AG08395 (cell line): ENCODE data around the gene EFCAB13.

Experiments
- DNase-seq: peaks from one replicate; pipeline ENCODE4 v3.0.0; 2012; ENCODE audit warnings: mixed read lengths, low spot score

EFCAB13 gene

DNA sequence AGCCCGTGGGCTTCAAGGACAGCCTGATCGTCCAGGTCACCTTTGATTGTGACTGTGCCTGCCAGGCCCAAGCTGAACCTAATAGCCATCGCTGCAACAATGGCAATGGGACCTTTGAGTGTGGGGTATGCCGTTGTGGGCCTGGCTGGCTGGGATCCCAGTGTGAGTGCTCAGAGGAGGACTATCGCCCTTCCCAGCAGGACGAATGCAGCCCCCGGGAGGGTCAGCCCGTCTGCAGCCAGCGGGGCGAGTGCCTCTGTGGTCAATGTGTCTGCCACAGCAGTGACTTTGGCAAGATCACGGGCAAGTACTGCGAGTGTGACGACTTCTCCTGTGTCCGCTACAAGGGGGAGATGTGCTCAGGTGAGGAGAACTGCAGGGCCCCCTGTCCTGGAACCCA, 31.5 kb upstream of the EFCAB13 start:
- no peak for DNase-seq

DNA sequence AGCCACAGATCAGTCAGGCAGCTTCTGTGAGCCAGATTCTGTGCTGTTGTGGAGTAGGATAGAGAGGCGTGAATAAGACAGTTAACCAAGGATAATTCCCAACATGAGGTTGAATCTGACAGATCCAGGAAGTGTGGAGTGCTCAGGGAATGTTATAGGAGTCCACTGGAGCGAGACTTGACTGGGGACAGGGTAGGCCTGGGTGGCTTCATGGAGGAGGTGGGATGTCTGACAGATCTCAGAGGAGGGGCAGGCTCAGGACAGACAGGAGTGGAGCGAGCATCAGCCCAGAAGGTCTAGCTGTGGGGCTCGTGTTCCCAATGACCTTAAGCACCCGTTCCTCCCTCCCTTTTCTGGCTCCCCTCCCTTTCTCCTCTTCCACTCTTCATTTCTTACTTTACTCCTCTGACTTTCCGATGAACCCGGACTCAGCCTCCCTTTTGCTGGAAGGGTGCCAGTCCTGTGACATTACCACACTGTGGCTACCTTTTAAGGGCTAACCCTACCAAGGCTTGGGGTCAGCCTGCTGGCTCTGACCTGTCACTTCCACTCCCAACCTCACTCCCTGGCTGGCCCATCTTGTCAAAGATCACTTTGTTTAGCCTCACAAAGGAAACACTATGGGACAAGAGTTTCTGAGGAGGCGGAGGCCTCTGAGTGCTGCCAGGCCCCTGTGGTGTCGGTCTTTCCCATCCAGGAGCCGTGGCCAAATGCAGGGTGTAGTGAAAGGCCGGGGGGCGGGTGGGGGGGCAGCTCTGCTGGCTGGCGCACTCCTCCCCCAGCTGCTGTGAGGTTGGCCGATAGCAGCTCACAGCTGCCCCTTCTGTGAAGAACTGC, 28.5 kb upstream of the EFCAB13 start:
- no peak for DNase-seq

DNA sequence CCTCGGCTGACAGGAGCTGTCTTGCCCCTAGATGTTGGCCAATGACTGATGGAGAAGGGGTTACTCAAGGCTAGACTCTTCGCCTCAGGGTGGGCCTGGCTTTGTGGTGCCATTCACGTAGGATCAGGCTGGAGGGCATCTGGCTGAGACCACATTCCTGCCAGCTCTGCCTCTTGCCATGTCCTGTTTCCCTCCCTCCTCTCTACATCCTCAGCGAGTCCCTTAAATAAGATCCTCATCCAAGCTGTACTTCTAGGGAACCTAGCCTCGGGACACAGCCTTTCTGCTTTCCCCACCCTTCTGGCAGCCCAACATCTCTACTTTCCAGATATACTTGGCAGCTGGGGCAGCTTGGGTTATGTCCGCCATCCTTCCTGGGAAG, 27.9 kb upstream of the EFCAB13 start:
- no peak for DNase-seq

DNA sequence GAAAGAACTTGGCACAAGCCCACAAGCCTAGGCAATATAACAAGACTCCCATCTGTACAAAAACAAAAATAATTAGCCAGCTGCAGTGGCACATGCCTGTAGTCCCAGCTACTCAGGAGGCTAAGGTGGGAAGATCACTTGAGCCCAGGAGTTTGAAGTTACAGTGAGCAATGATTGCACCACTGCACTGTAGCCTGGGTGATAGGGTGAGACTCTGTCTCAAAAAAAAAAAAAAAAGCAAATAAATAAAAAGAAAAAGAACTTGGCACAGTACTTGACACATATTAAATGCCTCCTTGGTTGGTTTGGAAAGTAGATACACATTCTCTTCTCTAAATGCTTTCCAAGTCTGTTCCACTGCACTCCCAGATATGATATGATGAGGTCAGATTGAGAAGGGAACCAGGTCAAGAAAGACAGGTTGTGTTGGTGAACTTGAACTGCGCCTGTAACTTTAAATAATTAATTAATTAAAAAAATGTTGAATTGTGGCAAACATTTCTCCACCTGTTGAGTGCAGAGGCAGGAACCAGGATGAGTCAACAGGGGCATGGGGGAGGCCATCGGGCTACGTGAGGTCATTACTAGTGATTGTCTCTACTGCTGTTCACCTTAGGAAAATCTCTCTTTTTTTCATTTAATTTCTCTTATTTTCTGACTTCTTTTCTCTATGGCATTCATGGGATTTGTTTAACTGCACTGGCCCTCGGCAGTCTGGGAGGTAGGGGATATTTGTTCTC, 25.9 kb upstream of the EFCAB13 start:
- no peak for DNase-seq

DNA sequence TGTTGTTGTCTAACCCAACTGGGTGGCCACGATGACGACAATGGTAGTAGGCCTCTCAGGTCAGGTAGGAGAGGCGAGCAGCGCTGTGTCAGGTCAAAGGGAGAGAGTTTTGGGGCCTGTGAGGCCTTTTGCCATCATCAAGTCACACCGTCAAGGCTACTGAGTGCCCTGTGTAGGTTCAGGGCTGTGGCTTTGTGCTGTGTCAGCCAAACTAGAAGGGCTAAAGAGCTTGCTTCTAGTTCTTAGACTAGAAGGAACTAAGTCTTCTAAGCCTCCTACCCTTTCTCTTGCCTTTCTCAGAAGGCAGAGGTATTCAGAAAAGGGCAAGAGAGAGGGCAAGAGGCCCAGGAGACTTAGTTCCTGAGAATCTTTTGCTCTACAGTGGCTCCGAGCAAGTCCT, 25.0 kb upstream of the EFCAB13 start:
- DNase-seq = no peak

DNA sequence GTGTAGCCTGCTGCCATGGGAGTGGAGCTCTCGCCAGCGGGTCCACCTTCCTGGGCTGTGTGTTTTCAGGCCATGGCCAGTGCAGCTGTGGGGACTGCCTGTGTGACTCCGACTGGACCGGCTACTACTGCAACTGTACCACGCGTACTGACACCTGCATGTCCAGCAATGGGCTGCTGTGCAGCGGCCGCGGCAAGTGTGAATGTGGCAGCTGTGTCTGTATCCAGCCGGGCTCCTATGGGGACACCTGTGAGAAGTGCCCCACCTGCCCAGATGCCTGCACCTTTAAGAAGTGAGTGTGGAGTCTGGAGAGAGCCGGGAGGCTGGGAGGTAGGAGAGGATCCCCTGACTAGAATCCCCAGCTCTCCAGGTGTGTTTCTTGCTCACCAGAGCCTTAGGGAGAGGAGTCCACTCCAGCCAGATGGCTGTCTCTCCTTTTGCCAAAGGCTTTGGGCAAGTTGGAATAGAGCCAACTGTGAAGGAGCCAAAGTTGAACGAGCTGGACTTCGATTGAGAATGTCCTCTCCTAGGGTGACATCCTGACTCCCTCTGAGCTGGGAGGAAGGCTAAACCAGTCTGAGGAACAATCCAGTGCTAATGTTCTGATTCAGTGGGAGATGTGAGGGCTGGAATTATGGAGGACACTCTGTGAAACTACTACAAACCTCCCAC, 24.4 kb upstream of the EFCAB13 start:
- DNase-seq = no peak

DNA sequence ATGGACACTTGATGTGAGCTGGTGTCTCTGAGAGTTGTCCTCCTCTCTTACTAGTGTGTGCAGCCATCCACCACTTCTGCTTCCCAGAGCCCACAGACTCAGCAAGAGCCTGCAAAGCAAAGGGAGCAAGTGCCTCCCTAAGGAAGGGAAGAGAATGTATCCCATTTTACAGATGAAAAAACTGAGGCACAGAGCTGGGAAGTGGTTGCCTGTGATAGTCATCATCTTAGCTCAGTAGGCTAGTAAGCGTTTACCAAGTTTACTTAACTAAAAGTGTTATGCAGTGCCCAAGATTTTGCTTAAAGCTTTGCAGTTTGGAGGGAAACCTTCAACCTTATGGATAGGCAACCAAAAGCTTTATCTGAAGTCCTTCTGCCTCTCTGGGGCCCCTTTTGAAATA, 23.0 kb upstream of the EFCAB13 start:
- no peak for DNase-seq

DNA sequence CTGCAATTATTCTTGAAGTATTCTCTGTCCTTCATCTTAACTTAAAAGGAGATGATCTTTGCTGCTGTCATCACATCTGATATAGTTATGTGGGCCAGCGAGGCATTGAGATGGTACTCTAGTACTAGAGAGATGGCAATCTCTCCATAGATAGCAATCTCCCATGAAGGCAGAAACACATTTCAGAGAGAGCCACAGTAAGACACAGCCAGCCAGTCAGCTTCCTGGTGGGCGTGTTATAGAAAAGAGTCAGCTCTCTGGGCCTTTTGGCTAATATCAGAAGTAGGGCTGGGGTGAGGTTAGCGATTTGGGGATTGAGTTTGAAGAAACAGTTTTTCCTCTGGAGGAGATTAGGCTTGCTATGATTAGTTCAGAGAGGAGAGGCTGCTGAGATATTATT, 22.6 kb upstream of the EFCAB13 start:
- DNase-seq = no peak

DNA sequence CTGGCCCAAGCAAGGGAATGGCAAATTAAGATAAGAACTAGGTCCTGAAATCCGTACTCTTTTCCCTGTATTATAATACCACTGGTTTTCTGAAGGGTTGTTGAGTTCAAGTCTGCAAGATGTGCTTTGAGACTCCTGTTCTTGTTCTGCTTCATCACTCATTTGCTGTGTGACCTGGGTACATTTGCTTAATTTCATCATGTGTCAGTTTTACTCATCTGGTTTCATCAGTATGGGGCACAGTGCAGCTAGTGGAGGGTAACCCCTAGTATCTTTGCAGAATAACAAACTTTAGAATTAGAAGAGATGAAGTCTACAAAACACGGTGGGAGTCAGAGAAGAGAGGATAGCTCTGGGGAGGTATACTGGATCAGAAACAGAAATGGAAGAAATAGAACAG, 21.9 kb upstream of the EFCAB13 start:
- DNase-seq = no peak

DNA sequence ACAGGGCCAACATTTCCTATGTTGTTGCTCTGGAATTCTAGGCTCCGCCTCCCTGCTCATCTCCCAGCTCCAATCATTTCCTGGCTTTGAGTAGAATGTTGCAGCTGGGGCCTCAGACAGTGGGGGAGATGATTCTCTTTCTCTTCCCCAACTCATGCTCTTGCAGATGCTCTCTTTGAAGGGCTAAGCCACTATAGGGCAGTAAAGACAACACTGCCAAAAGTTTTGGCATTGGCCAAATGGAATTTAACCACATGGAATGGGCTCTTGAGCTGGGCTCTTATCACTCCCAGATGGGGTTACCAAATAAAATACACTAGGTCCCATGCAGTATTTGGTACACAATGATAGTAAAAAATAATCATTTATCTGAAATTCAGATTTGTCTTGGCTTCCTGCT, 19.6 kb upstream of the EFCAB13 start:
- peak; percentile 63 for DNase-seq

DNA sequence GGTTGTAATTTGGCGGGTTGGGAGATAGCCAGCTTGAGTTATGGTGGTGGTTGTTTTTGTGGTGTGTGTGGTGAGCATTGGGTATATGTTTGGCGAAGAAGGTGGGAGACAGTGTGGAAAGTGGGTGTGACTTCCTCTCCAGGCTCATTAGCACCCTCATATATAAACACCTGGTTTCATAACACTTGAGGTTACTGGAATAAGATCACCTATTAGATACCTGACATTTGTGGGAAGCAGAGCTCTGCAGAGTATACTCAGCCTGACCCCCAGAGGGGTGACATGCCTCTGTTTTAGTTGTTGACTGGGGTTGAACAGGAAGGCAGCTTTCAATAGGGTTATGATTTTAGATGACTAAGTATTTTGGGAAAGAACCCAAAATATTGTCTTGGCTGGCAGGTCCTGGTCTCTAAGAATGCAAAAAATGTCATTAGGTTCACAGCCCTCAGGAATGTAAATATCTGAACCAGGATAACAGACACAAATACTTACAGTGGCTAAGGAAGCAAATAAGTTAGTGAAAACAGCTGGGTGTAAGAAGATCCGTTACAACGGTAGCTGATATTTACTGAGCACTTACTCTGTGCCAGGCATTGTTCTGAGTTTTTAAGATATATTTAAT, 18.3 kb upstream of the EFCAB13 start:
- peak; percentile 86 for DNase-seq

DNA sequence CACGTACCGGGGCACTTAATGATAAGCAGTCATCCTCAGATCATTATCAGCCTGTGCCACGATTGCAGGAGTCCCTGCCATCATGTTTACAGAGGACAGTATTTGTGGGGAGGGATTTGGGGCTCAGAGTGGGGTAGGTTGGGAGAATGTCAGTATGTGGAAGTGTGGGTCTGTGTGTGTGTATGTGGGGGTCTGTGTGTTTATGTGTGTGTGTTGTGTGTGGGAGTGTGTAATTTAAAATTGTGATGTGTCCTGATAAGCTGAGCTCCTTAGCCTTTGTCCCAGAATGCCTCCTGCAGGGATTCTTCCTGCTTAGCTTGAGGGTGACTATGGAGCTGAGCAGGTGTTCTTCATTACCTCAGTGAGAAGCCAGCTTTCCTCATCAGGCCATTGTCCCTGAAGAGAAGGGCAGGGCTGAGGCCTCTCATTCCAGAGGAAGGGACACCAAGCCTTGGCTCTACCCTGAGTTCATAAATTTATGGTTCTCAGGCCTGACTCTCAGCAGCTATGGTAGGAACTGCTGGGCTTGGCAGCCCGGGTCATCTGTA, 13.5 kb upstream of the EFCAB13 start:
- no peak for DNase-seq

DNA sequence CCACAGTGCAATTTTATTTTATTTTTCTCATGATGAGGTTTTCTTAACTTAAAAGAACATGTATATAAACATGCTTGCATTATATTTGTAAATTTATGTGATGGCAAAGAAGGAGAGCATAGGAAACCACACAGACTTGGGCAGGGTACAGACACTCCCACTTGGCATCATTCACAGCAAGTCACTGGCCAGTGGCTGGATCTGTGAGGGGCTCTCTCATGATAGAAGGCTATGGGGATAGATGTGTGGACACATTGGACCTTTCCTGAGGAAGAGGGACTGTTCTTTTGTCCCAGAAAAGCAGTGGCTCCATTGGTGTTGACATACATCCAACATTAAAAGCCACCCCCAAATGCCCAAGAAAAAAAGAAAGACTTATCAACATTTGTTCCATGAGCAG, 12.3 kb upstream of the EFCAB13 start:
- DNase-seq = no peak

DNA sequence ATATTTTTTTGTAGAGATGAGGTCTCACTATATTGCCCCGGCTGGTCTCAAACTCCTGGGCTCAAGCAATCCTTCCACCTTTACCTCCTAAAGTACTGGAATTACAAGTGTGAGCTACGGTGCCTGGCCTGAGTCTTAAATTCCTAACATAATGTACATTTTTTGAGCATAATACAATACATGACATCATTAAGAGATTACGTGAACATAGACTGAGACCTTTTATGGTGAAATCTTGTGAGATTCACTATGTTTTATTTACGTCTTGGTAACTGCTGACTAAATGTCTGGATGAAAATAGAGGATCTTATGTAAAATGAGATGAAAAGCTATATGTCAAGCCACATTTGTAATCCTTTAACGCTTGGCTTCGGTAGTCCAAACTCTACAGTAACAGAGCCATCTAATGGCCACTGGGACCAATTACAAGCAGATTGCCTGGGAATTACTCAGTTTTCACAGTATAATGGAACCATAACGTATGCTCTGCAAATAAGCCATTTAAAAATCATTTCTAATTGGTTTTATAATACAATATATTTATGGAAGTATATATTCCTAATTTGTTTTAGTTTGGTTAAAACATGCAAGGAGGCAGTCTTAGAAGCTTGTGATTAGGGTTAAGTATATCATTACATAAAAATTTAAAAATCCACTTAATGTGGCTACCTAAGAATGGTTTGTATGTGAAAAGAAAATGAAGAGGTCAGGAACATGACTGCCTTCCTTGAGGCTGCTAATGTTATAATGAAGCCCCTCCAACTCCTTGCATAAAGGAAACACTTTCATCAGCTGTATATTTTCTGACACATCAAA, 8.1 kb upstream of the EFCAB13 start:
- peak; percentile 62 for DNase-seq

DNA sequence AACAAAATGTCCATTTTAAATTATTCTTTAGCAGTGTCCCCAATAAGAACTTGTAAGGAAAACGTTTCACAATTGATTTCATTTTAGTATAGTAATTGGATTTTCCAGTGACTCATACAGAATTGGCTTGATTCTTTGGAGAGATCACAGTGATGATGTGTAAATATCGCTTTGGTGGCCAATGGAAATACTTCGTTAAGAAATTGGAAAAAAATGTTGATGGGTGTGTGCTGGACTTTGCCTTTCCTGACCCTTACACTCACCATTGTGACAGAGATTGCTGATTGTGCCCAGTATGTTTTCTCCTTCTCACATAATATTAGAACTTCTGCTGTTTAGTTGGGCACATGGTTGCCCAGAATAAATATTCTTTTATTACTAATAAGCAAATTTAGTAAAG, 7.4 kb upstream of the EFCAB13 start:
- DNase-seq = peak; percentile 61

DNA sequence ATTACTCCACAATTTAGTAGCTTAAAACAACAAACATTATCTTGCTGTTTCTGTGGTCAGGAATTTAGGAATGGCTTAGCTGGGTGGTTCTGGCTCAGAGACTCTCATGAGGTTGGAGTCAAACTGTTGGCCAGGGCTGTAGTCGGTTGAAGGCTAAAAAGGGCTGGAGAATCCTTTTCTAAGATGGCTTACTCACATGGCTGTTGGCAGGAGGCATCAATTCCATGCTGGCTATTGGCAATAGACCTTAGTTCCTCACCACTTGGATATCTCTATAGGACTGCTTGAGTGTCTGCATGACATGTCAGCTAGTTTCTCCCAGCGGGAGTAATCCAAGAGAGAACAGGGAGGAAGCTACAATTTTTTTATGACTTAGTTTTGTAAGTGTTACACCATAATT, 6.6 kb upstream of the EFCAB13 start:
- peak; percentile 15 for DNase-seq

DNA sequence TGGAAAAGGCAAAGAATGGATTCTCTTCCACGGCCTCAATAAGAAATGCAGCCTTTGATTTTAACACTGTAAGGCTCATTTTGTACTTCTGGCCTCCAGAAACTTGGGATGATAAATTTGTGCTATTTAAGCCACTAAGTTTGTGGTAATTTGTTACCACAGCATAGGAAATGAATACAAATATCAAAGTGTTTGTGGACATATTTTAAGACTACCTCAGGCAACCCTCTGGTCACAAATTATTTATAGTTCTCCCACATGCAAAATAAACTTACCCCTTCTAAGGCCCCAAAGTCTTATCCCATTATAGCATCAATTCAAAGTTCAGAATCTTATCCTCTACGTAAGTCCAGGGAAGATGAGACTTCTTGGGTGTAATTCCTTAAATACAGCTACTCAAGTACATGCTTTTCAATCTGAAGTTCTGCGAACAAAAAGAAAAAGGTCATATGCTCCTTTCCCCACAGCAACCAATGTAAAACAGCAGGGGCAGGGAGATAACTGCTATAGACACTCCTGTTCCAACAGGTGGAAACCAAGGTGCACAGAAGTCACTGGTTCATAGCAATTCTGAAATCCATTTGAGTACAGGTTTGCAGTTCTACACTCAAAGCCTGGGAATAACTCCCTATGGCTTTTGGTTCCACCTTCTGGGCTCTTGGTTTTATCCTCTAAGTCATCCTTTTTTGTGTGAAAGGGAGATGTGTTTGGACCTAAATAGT, 5.4 kb upstream of the EFCAB13 start:
- no peak for DNase-seq

DNA sequence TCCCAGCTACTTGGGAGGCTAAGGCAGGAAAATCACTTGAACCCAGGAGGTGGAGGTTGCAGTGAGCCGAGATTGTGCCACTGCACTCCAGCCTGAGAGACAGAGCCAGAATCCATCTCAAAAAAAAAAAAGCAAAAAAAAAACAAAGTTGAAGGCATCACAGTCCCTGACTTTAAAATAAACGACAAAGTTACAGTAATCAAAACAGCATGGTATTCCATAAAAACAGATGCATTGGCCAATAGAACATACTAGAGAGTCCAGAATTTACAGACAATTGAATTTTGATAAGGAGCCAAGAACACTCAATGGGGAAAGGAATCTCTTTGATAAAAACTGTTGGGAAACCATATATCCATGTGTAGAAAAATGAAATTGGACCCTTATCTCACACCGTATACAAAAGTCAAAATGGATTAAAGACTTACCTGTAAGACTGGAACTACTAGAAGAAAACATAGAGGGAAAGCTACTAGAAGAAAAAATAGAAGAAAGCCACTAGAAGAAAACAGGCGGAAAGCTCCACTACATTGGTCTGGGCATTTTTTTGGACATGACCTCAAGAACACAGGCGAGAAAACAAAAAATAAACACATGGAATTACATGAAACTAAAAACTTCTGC, 2.8 kb upstream of the EFCAB13 start:
- DNase-seq = no peak

DNA sequence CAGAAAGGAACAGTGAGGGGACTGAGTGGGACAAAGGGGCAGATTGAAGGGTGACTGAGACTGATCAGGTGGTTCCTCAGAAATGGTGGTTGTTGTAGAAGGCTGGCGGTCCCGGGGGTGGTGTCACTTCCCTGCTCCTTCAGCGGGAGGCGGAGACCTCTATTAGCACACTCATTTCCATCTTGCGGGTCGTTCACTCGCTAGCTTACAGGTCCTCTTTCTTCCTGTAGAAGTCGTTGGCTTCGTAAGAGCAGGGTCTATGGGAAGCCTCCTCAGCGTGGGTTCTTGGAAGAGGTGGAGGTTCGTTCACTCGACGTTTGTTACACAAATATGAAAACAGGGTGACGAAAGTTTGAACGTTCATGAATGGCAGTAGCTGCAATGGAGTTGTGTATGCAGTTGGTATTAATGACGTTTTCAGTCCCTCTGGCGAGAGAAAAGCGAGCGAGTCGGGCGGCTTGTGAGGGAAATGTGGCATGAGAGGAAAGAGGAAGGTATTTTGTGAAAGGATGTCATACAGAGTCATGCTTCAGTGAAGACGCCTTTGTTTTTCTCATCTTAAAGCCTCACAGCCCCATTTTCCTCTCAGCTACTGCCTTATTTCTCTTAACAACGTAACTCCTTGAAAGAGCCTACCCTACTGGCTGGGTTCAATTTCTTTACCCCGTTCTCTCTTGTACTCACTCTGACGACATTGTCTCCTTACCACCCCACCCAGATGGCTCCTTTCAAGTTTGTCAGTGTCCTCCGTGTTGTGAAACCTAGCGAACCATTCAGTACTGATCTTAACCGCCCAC, 667 bp downstream of the EFCAB13 start:
- peak; percentile 37 for DNase-seq
